CD4-positive, alpha-beta T cell treated with Interleukin-12 subunit alpha and Interleukin-12 subunit beta, for 1 hour (primary cell): Measurements from ENCODE around the gene MEIS1.
"Not testable (repeated sequence)": the region's sequence is repeated elsewhere in the genome, so short reads cannot be mapped to it uniquely, and the experiment has no call there.

Experiments used
- DNase-seq: peaks from one replicate; pipeline ENCODE4 v3.0.0-alpha.2; 2020

Gene MEIS1

DNA sequence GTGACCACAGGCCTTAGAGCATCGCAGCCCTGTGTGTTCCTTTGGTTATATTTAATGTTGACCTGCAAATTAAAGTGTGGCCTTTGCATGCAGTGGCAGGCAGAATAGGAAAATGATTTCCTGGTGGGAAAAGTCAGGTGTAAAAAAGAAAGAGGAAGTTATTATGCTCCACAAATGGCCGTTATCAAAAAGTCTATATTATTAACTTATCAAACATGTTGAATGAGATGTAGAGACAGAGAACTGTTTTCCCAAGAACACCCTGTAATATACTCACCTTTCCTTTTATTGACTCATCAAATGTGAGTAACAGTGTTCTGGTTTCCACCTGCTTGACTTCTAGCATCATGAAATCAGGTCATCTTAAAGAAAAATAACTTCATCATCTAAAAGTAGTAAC is 35.3 kb downstream of the MEIS1 start:
- DNase-seq, result no peak

- DNase-seq, result no peak
Observed at GRCh38 chr2:66472225-66472843, 37.4 kb downstream of the MEIS1 start.

- no peak for DNase-seq
Observed at GRCh38 chr2:66477135-66477842, 42.4 kb downstream of the MEIS1 start.

DNA sequence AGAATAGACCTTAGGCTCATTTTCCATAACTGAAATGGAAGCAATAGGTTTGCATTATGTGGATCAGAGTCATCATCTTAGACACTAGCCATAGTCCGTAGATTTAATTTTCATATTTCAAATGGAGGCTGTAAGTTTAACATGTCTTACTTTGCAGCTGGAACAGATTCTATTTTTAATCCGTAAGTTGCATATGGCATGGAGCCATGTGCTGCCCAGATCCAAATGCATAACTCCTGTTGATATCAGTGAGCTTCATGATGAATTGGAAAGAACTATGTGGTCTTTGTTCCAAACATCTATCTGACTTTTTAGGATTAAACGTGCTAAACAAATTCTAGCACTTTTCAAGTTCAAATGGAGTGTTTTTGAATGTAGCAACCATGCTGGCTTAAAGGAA is 43.4 kb downstream of the MEIS1 start:
- no peak for DNase-seq

DNA sequence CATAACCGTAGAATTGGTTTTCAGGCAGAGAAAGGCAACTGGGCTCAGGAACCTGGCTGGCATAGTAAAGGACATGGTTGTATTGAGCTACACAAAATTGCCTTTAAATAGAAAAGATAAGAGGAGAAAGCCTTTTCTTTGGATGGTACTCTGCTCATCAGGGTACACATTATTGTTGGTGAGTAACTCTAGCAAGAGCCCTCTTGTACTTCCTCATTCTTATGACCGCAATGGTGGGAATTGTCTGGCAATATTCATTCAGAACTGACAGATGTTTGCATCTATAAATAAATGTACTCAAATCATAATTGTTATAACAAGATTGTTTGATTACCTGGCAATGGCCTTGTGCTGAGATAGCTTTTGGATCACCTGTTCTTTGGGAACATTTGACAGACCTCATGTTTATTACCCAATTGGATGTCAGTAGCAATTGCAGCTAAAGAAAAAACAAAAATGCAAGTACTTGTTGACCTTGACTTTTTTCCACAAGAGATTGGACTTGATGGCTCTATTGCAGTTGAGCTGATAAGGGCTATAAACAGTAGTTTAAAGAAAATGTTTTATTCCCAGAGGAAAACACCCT is 43.9 kb downstream of the MEIS1 start:
- DNase-seq, result no peak

GRCh38 chr2:66481100-66481549 is 46.2 kb downstream of the MEIS1 start:
- no peak for DNase-seq

- not testable (repeated sequence) for DNase-seq
Observed at GRCh38 chr2:66485252-66485651, 50.3 kb downstream of the MEIS1 start.

- no peak for DNase-seq
Observed at GRCh38 chr2:66488946-66489345, 54.0 kb downstream of the MEIS1 start.

GRCh38 chr2:66489436-66489835 is 54.5 kb downstream of the MEIS1 start:
- no peak for DNase-seq

GRCh38 chr2:66490588-66491001 is 55.7 kb downstream of the MEIS1 start:
- DNase-seq, result no peak

DNA sequence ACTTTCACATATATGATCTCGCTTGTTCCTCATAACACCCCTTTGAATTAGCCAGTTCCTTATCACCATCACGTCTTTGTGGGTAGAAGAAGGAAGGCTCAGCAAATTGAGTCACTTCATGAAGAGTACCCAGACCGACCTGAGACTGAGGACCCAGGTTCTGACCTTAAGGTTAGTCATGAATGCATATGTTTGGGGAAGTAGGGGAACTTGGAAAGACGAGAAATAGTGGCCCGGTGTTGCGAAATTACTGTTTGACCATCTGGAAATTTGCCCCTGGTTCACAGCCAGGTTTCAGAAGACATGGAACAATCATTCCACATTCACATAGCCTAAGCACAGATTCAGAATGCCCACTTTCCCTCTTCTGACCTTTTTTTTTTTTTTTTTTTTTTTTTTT is 59.8 kb downstream of the MEIS1 start:
- DNase-seq, result no peak

DNA sequence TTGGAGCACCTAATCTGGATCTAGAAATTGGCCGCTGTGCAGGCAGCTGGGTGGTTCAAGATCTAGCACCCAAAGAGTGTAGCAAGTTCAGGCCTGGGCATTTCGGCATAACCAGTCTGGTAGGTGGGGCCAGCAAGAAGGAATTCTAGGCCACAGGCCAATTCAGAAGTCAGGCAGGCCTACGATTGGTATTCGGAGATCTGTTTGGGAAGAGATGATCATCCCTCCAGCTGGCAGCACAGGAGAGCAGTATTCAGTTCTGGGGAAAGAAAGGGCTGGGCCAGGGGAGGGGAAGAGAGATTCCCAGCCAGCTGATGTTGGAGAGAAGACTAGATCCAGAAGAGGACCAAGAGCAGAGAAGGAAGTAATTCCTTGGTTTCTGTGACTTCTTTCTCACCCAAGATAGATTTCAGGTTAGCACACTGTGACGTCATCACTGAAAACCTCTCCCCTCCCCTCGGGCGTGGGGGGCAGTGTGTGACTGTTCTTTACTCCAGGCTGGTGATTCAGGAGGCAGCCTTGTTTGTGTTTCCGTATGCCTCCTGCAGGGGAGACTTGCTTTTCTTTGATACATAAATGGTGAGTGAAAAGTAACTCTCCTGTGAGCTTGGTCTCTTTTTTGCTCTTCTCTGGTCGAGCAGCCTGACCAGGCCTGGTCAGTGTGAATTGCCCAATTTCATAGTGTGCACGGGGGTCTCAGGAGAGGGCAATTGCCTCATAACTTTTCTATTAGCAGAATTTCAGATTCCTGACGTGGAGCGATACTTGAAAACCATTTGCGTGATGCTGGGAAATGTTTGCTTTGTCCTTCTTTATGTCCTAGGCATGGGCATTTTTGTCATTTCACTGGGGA is 61.1 kb downstream of the MEIS1 start:
- no peak for DNase-seq

GRCh38 chr2:66496670-66497420 is 61.9 kb downstream of the MEIS1 start:
- no peak for DNase-seq

GRCh38 chr2:66497431-66498288 is 62.7 kb downstream of the MEIS1 start:
- no peak for DNase-seq

- DNase-seq, result no peak
Observed at GRCh38 chr2:66498289-66498975, 63.5 kb downstream of the MEIS1 start.

- no peak for DNase-seq
Observed at GRCh38 chr2:66501267-66501666, 66.3 kb downstream of the MEIS1 start.

GRCh38 chr2:66506265-66506664 is 71.3 kb downstream of the MEIS1 start:
- DNase-seq, result no peak

GRCh38 chr2:66507673-66508201 is 72.8 kb downstream of the MEIS1 start:
- DNase-seq, result no peak

GRCh38 chr2:66508484-66509071 is 73.7 kb downstream of the MEIS1 start:
- no peak for DNase-seq

DNA sequence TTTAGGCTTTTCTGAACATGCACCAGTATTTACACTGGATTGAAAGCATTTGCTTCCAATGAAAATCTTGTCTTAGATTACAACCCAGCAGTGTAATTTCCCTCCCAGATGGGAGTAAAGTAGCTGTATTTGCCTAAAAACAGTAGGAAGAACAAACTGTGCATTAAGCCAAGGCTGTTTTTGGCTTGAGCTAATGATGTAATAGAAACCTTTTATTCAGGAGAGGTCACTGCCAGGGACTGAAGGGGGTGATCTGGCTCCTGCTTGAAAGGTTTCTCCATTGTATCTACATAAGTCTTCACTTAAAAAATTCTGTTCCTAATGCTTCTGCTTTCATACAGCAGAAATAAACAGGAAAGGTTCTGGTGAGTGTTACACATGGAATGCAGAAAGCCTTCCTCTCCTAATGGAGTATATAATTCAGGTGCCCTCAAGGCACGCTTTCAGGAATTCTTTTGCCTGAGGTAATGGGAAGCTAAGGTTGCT is 74.4 kb downstream of the MEIS1 start:
- no peak for DNase-seq
